Measurements from ENCODE around the gene SRMS. TPM values are rescaled to one million over a fixed set of nuclear protein-coding genes. Genes with fewer than 3 reads are reported as not detected.

SRMS gene
- total and polyA plus RNA-seq, 2 of the 13 experiments (the other 11 are each of a cell fraction or from before 2014, with no cell fraction given): not detected

- TF ChIP-seq ARID4A (CRISPR knock-in tag; IDR thresholded peaks at IDR 0.05; ENCODE audit: borderline replicate concordance) (peak; percentile 3; the same call in 1 of the 2 replicates), TBX2 (CRISPR knock-in tag; IDR thresholded peaks at IDR 0.05; ENCODE audit: borderline replicate concordance) (no peak), STAT5B (CRISPR knock-in tag; IDR thresholded peaks at IDR 0.05) (no peak), ASH2L (IDR thresholded peaks at IDR 0.05; ENCODE audit: insufficient read length, low read depth, low read length) (no peak), PATZ1 (CRISPR knock-in tag; IDR thresholded peaks at IDR 0.05) (no peak), POLR2G (IDR thresholded peaks at IDR 0.05; ENCODE audit: low read depth, low read length) (peak; percentile 75), ZKSCAN8 (CRISPR knock-in tag; IDR thresholded peaks at IDR 0.05; ENCODE audit: borderline replicate concordance) (no peak), TRAFD1 (CRISPR knock-in tag; IDR thresholded peaks at IDR 0.05; ENCODE audit: borderline replicate concordance) (no peak), ZNF468 (CRISPR knock-in tag; IDR thresholded peaks at IDR 0.05) (no peak), NRL (CRISPR knock-in tag; IDR thresholded peaks at IDR 0.05; ENCODE audit: borderline replicate concordance) (no peak), PHB2 (IDR thresholded peaks at IDR 0.05; ENCODE audit: partially characterized antibody) (no peak), NFKBIZ (CRISPR knock-in tag; IDR thresholded peaks at IDR 0.05) (no peak), GATAD1 (CRISPR knock-in tag; IDR thresholded peaks at IDR 0.05) (no peak), ZFP36L2 (CRISPR knock-in tag; IDR thresholded peaks at IDR 0.05) (no peak), ZNF746 (CRISPR knock-in tag; IDR thresholded peaks at IDR 0.05) (no peak), THYN1 (CRISPR knock-in tag; IDR thresholded peaks at IDR 0.05; ENCODE audit: borderline replicate concordance, low read depth) (no peak), ZNF737 (CRISPR knock-in tag; IDR thresholded peaks at IDR 0.05; ENCODE audit: borderline replicate concordance) (no peak), KLF12 (CRISPR knock-in tag; IDR thresholded peaks at IDR 0.05; ENCODE audit: borderline replicate concordance) (0 out of 2 replicates have a peak, but pooled peaks have one; percentile 40), RFXAP (CRISPR knock-in tag; IDR thresholded peaks at IDR 0.05; ENCODE audit: borderline replicate concordance) (0 out of 2 replicates have a peak, but pooled peaks have one; percentile 31), KDM5B (CRISPR knock-in tag; IDR thresholded peaks at IDR 0.05; ENCODE audit: borderline replicate concordance) (0 out of 2 replicates have a peak, but pooled peaks have one; percentile 8), GMEB2 (CRISPR knock-in tag; IDR thresholded peaks at IDR 0.05; ENCODE audit: low read depth) (no peak)
These were observed 27.0 kb downstream of the SRMS start, which contains the start of gene PPDPF (continued) for GRCh38 chr20:63520504-63520933.
